Glomerular endothelial cell (primary cell): ENCODE measurements around the gene SPPL3. TPM values are rescaled to one million over a fixed set of nuclear protein-coding genes. Genes with fewer than 3 reads are reported as not detected.

Experiments used
- DNase-seq: peaks from one replicate; pipeline ENCODE4 v3.0.0-alpha.2; 2011; ENCODE audit warnings: low read depth, low spot score; ENCODE audit errors: extremely low read depth
- total RNA-seq: library from RNA; depleted of rRNA; stranded (reverse); fragments of >200 nt; gene quantifications from 2 replicates; pipeline ENCODE4 v1.2.3, GENCODE V29; 2015

SPPL3 gene
- total RNA-seq, 1 donor from 2014 or later: 33.7 TPM

GRCh38 chr12:120757949-120758348 is 146.2 kb downstream of the SPPL3 start:
- DNase-seq: no peak

GRCh38 chr12:120757226-120757742 is 146.9 kb downstream of the SPPL3 start:
- DNase-seq: no peak

- DNase-seq: no peak
These were observed 148.9 kb downstream of the SPPL3 start for GRCh38 chr12:120755269-120755668.

- no peak for DNase-seq
These were observed 149.4 kb downstream of the SPPL3 start for GRCh38 chr12:120754792-120755191.

GRCh38 chr12:120751389-120751788 is 152.8 kb downstream of the SPPL3 start:
- DNase-seq: no peak

GRCh38 chr12:120750806-120751205 is 153.4 kb downstream of the SPPL3 start:
- no peak for DNase-seq

- DNase-seq: no peak
These were observed 154.9 kb downstream of the SPPL3 start for GRCh38 chr12:120749256-120749655.

- DNase-seq: no peak
These were observed 155.9 kb downstream of the SPPL3 start for GRCh38 chr12:120748242-120748641.

- DNase-seq: no peak
These were observed 159.2 kb downstream of the SPPL3 start for GRCh38 chr12:120744922-120745493.

- DNase-seq: no peak
These were observed 162.4 kb downstream of the SPPL3 start for GRCh38 chr12:120741476-120742421.

- no peak for DNase-seq
These were observed 163.3 kb downstream of the SPPL3 start for GRCh38 chr12:120740871-120741270.

- DNase-seq: no peak
These were observed 164.1 kb downstream of the SPPL3 start for GRCh38 chr12:120739821-120740613.

- DNase-seq: no peak
These were observed 165.0 kb downstream of the SPPL3 start for GRCh38 chr12:120739031-120739762.

GRCh38 chr12:120738252-120739030 is 165.7 kb downstream of the SPPL3 start:
- DNase-seq: no peak

- DNase-seq: no peak
These were observed 166.5 kb downstream of the SPPL3 start for GRCh38 chr12:120737557-120738251.

- DNase-seq: no peak
These were observed 167.5 kb downstream of the SPPL3 start for GRCh38 chr12:120736404-120737331.

- no peak for DNase-seq
These were observed 169.0 kb downstream of the SPPL3 start for GRCh38 chr12:120735181-120735580.

GRCh38 chr12:120734210-120734609 is 169.9 kb downstream of the SPPL3 start:
- DNase-seq: no peak
